Tibial nerve (tissue), 4 donors: ENCODE results near the gene BCAT1. TPM values are rescaled to one million over a fixed set of nuclear protein-coding genes. Genes with fewer than 3 reads are reported as not detected.
A peak's percentile ranks its signal among the peaks of the same experiment; 100 is the strongest.

ENCODE experiments used
- DNase-seq, 2 donors: peaks; one replicate each; pipeline ENCODE4 v3.0.0-alpha.2; 2019; ENCODE audit warnings: low spot score in 2 of 2
- H3K27ac ChIP-seq, 4 donors: fragments of 200-600 bp; sonication (generic) in 3 of 4; one replicate each; pipeline ENCODE4 v1.5.1; 2017 to 2019; ENCODE audit warnings: mild to moderate bottlenecking in 1 of 4
- H3K27me3 ChIP-seq, 2 donors: fragments of 200-600 bp; sonication (generic) in 1 of 2; one replicate each; pipeline versions ENCODE4 v1.5.1 to v1.6.0; 2017 to 2019
- H3K36me3 ChIP-seq, 3 donors: fragments of 200-600 bp; sonication (generic); one replicate each; pipeline ENCODE4 v1.5.1; 2018 to 2019
- H3K4me1 ChIP-seq, 4 donors: fragments of 200-600 bp; sonication (generic) in 3 of 4; one replicate each; pipeline ENCODE4 v1.5.1; 2017 to 2019
- H3K4me3 ChIP-seq, 4 donors: fragments of 200-600 bp; sonication (generic) in 3 of 4; one replicate each; pipeline ENCODE4 v1.5.1; 2017 to 2019; ENCODE audit warnings: mild to moderate bottlenecking in 1 of 4, moderate library complexity in 1 of 4
- H3K9me3 ChIP-seq, 4 donors: fragments of 200-600 bp; sonication (generic) in 3 of 4; one replicate each; pipeline ENCODE4 v1.5.1; 2017 to 2019
- CTCF ChIP-seq, 5 experiments: fragments of 200-600 bp in 3 of 5; fragments of 450-650 bp in 2 of 5; sonication (generic) in 3 of 5; IDR thresholded peaks; one replicate each; pipeline ENCODE4 v1.5.1; 2016 to 2019; ENCODE audit warnings: antibody characterized with exemption in 5 of 5, mild to moderate bottlenecking in 3 of 5, moderate library complexity in 2 of 5
- EP300 ChIP-seq, 2 donors: sonication (generic); formaldehyde crosslinking; IDR thresholded peaks; one replicate each; pipeline ENCODE4 v1.6.1; 2017; ENCODE audit warnings: antibody characterized with exemption in 2 of 2, mild to moderate bottlenecking in 1 of 2
- POLR2A ChIP-seq, 2 donors: fragments of 450-650 bp; IDR thresholded peaks; one replicate each; pipeline ENCODE4 v1.6.1; 2017; ENCODE audit warnings: antibody characterized with exemption in 2 of 2, mild to moderate bottlenecking in 2 of 2, moderate library complexity in 2 of 2
- WGBS, 2 donors: methylation state at CpG; one replicate each; pipeline ENCODE4 v1.1.5; 2018; 5-methylcytosine and 5-hydroxymethylcytosine counted together
- total RNA-seq, 4 donors: library from RNA; depleted of rRNA; stranded (reverse); fragments of >200 nt; gene quantifications; one replicate each; pipeline ENCODE4 v1.1.0, GENCODE V29; 2016

BCAT1 gene
- total RNA-seq, 4 donors from 2014 or later = 17.8 to 41.1 (median 35.0) TPM

GRCh38 chr12:24780697-24781368 is 168.1 kb downstream of the BCAT1 start:
- DNase-seq = no peak
- no peaks in the 10 kb centered on the region for H3K9me3 ChIP-seq
- H3K27me3 ChIP-seq = no peaks in the 10 kb centered on the region
- no peaks in the 10 kb centered on the region for H3K36me3 ChIP-seq
- H3K4me1 ChIP-seq = peaks cover 0 to 25% (median 0%) of the 10 kb centered on the region in 4 donors
- WGBS, 2 donors = 58 to 65% methylated on average over 5 of the region's 5 CpGs
- H3K27ac ChIP-seq = no peak overlapping the region
- no peak overlapping the region for H3K4me3 ChIP-seq
- no peak for TF ChIP-seq POLR2A (IDR thresholded peaks at IDR 0.05)
- no peak for TF ChIP-seq EP300 (IDR thresholded peaks at IDR 0.05)
- TF ChIP-seq CTCF (IDR thresholded peaks at IDR 0.05) = no peak

- TF ChIP-seq EP300 (IDR thresholded peaks at IDR 0.05) (no peak), POLR2A (IDR thresholded peaks at IDR 0.05) (no peak), CTCF (IDR thresholded peaks at IDR 0.05) (peak in 4 of 5 experiments; percentile 19 to 39 (median 32))
- peaks cover 0 to 25% (median 0%) of the 10 kb centered on the region in 4 donors for H3K4me1 ChIP-seq
- H3K36me3 ChIP-seq = no peaks in the 10 kb centered on the region
- no peak for DNase-seq
- no peaks in the 10 kb centered on the region for H3K27me3 ChIP-seq
- no peak overlapping the region for H3K4me3 ChIP-seq
- 47 to 59% methylated on average over 4 of the region's 4 CpGs for WGBS, 2 donors
- no peak overlapping the region for H3K27ac ChIP-seq
- no peaks in the 10 kb centered on the region for H3K9me3 ChIP-seq
Observed at GRCh38 chr12:24778486-24779304, 170.2 kb downstream of the BCAT1 start.

GRCh38 chr12:24777359-24777758 is 171.5 kb downstream of the BCAT1 start:
- Histone ChIP-seq H3K4me1 (peaks cover 0 to 25% (median 0%) of the 10 kb centered on the region in 4 donors), H3K4me3 (no peak overlapping the region), H3K9me3 (no peaks in the 10 kb centered on the region), H3K36me3 (no peaks in the 10 kb centered on the region), H3K27ac (no peak overlapping the region), H3K27me3 (no peaks in the 10 kb centered on the region)
- no peak for DNase-seq
- TF ChIP-seq CTCF (IDR thresholded peaks at IDR 0.05) = no peak
- TF ChIP-seq EP300 (IDR thresholded peaks at IDR 0.05) = no peak
- TF ChIP-seq POLR2A (IDR thresholded peaks at IDR 0.05) = no peak
- 75 to 92% methylated on average over 8 of the region's 8 CpGs for WGBS, 2 donors

GRCh38 chr12:24776861-24777260 is 172.0 kb downstream of the BCAT1 start:
- TF ChIP-seq EP300 (IDR thresholded peaks at IDR 0.05) (no peak), POLR2A (IDR thresholded peaks at IDR 0.05) (no peak), CTCF (IDR thresholded peaks at IDR 0.05) (no peak)
- H3K4me1 ChIP-seq = peaks cover 0 to 25% (median 0%) of the 10 kb centered on the region in 4 donors
- DNase-seq = no peak
- H3K27me3 ChIP-seq = no peaks in the 10 kb centered on the region
- WGBS, 2 donors = 36 to 37% methylated on average over 2 of the region's 2 CpGs
- H3K9me3 ChIP-seq = no peaks in the 10 kb centered on the region
- H3K27ac ChIP-seq = no peak overlapping the region
- H3K4me3 ChIP-seq = no peak overlapping the region
- H3K36me3 ChIP-seq = no peaks in the 10 kb centered on the region

- H3K27me3 ChIP-seq = no peaks in the 10 kb centered on the region
- no peaks in the 10 kb centered on the region for H3K9me3 ChIP-seq
- H3K4me3 ChIP-seq = no peak overlapping the region
- H3K36me3 ChIP-seq = no peaks in the 10 kb centered on the region
- TF ChIP-seq CTCF (IDR thresholded peaks at IDR 0.05) = no peak
- TF ChIP-seq POLR2A (IDR thresholded peaks at IDR 0.05) = no peak
- no peak for TF ChIP-seq EP300 (IDR thresholded peaks at IDR 0.05)
- WGBS, 2 donors = 95 to 97% methylated on average over 5 of the region's 5 CpGs
- H3K4me1 ChIP-seq = peaks cover 0 to 25% (median 0%) of the 10 kb centered on the region in 4 donors
- no peak overlapping the region for H3K27ac ChIP-seq
- DNase-seq = no peak
Observed at GRCh38 chr12:24775073-24775472, 173.8 kb downstream of the BCAT1 start.
